ENCODE data around the gene CYSLTR2.

DNA sequence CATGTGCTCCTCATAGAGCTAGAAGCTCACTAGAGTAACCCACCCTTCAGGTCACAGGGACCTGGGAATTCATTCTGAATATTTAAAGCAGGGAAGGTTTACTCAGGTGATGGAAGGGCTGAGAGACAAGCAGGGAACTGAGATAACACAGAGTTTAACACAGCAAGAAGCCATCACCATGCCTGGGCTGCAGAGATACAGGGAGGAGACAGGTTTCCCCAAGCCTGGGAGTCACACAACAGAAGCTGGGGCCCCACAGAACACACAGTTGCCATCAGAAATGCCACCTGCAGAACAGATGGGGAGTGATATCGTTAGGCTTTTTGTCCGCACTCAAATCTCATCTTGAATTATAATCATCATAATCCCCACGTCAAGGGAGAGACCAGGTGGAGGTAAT lies 7.9 kb upstream of the CYSLTR2 start:
- TF ChIP-seq, protein P1, sequence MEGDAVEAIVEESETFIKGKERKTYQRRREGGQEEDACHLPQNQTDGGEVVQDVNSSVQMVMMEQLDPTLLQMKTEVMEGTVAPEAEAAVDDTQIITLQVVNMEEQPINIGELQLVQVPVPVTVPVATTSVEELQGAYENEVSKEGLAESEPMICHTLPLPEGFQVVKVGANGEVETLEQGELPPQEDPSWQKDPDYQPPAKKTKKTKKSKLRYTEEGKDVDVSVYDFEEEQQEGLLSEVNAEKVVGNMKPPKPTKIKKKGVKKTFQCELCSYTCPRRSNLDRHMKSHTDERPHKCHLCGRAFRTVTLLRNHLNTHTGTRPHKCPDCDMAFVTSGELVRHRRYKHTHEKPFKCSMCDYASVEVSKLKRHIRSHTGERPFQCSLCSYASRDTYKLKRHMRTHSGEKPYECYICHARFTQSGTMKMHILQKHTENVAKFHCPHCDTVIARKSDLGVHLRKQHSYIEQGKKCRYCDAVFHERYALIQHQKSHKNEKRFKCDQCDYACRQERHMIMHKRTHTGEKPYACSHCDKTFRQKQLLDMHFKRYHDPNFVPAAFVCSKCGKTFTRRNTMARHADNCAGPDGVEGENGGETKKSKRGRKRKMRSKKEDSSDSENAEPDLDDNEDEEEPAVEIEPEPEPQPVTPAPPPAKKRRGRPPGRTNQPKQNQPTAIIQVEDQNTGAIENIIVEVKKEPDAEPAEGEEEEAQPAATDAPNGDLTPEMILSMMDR (conservative IDR thresholded peaks at IDR 0.05) = no peak
- no peak for TF ChIP-seq EZH2 (IDR thresholded peaks at IDR 0.05; ENCODE audit: low read depth)

Data from PC-9 (cell line).